ENCODE data around the gene TEX50.
"Not testable (repeated sequence)": the region's sequence is repeated elsewhere in the genome, so short reads cannot be mapped to it uniquely, and the experiment has no call there.

TEX50 gene

GRCh38 chr1:173608503-173609216 is 26.5 kb upstream of the TEX50 start:
- DNase-seq (ENCODE audit: low read depth, low spot score) = no peak
- ChIA-PET CTCF (no interaction called here), POLR2A (no interaction called here)
- no peak for TF ChIP-seq CTCF (IDR thresholded peaks at IDR 0.05; ENCODE audit: insufficient read depth, low read length, missing control alignments)
- no peak overlapping the region for H3K4me3 ChIP-seq (ENCODE audit: low read depth, low read length)

- CTCF ChIA-PET; DNase-seq (ENCODE audit: low read depth, low spot score); POLR2A ChIA-PET; H3K4me3 ChIP-seq (ENCODE audit: low read depth, low read length): not testable (repeated sequence)
Measured at GRCh38 chr1:173613086-173613485, 22.1 kb upstream of the TEX50 start.

GRCh38 chr1:173616859-173617258 is 18.3 kb upstream of the TEX50 start:
- TF ChIP-seq CTCF (IDR thresholded peaks at IDR 0.05; ENCODE audit: insufficient read depth, low read length, missing control alignments) = no peak
- DNase-seq (ENCODE audit: low read depth, low spot score) = no peak
- no peak overlapping the region for H3K4me3 ChIP-seq (ENCODE audit: low read depth, low read length)
- POLR2A ChIA-PET = no interaction called here
- CTCF ChIA-PET = no interaction called here

- CTCF ChIA-PET = no interaction called here
- no peak for DNase-seq (ENCODE audit: low read depth, low spot score)
- POLR2A ChIA-PET = no interaction called here
- no peak for TF ChIP-seq CTCF (IDR thresholded peaks at IDR 0.05; ENCODE audit: insufficient read depth, low read length, missing control alignments)
- H3K4me3 ChIP-seq (ENCODE audit: low read depth, low read length) = no peak overlapping the region
Measured at GRCh38 chr1:173627269-173627668, 7.9 kb upstream of the TEX50 start.

- no peak for TF ChIP-seq CTCF (IDR thresholded peaks at IDR 0.05; ENCODE audit: insufficient read depth, low read length, missing control alignments)
- H3K4me3 ChIP-seq (ENCODE audit: low read depth, low read length) = no peak overlapping the region
- POLR2A ChIA-PET = no interaction called here
- no peak for DNase-seq (ENCODE audit: low read depth, low spot score)
- CTCF ChIA-PET = no interaction called here
Measured at GRCh38 chr1:173628888-173629287, 6.2 kb upstream of the TEX50 start.

GRCh38 chr1:173637236-173638042 is 2.3 kb downstream of the TEX50 start:
- POLR2A ChIA-PET; CTCF ChIA-PET; H3K4me3 ChIP-seq (ENCODE audit: low read depth, low read length); DNase-seq (ENCODE audit: low read depth, low spot score): not testable (repeated sequence)

GRCh38 chr1:173638043-173639021 is 3.2 kb downstream of the TEX50 start:
- H3K4me3 ChIP-seq (ENCODE audit: low read depth, low read length) = no peak overlapping the region
- ChIA-PET CTCF (no interaction called here), POLR2A (no interaction called here)
- DNase-seq (ENCODE audit: low read depth, low spot score) = no peak
- no peak for TF ChIP-seq CTCF (IDR thresholded peaks at IDR 0.05; ENCODE audit: insufficient read depth, low read length, missing control alignments)
